GM21447 (cell line): ENCODE results near the gene PARD6G.

Experiments used
- ATAC-seq: cut with Tn5 transposase; IDR thresholded peaks from one replicate; pipeline ENCODE4 v1.9.1; 2021; ENCODE audit not compliant: unreplicated experiment

PARD6G gene

GRCh38 chr18:80213182-80213581 lies 34.1 kb downstream of the PARD6G start:
- peak; percentile 59 for ATAC-seq

- peak; percentile 84 for ATAC-seq
Observed at GRCh38 chr18:80210312-80211083, 36.8 kb downstream of the PARD6G start.

- no peak for ATAC-seq
Observed at GRCh38 chr18:80208620-80209019, 38.7 kb downstream of the PARD6G start.

GRCh38 chr18:80205294-80205693 lies 42.0 kb downstream of the PARD6G start:
- ATAC-seq, result no peak

- no peak for ATAC-seq
Observed at GRCh38 chr18:80204142-80204541, 43.2 kb downstream of the PARD6G start.

GRCh38 chr18:80203249-80203648 lies 44.1 kb downstream of the PARD6G start:
- ATAC-seq, result no peak

GRCh38 chr18:80202264-80202998 lies 44.9 kb downstream of the PARD6G start:
- ATAC-seq, result peak; percentile 93

- ATAC-seq, result peak; percentile 4
Observed at GRCh38 chr18:80201739-80202138, 45.6 kb downstream of the PARD6G start.

- ATAC-seq, result no peak
Observed at GRCh38 chr18:80200932-80201672, 46.2 kb downstream of the PARD6G start.

- ATAC-seq, result no peak
Observed at GRCh38 chr18:80200171-80200931, 47.0 kb downstream of the PARD6G start.

GRCh38 chr18:80198994-80199748 lies 48.1 kb downstream of the PARD6G start:
- no peak for ATAC-seq

- no peak for ATAC-seq
Observed at GRCh38 chr18:80198391-80198790, 48.9 kb downstream of the PARD6G start.

- no peak for ATAC-seq
Observed at GRCh38 chr18:80197528-80197927, 49.8 kb downstream of the PARD6G start.

GRCh38 chr18:80196528-80197320 lies 50.6 kb downstream of the PARD6G start:
- no peak for ATAC-seq

- ATAC-seq, result peak; percentile 49
Observed at GRCh38 chr18:80194874-80195570, 52.3 kb downstream of the PARD6G start.

- no peak for ATAC-seq
Observed at GRCh38 chr18:80193701-80194100, 53.6 kb downstream of the PARD6G start.

GRCh38 chr18:80192653-80193385 lies 54.5 kb downstream of the PARD6G start:
- ATAC-seq, result no peak
